IMR-90 (cell line): ENCODE results near the gene C14orf180. TPM values are rescaled to one million over a fixed set of nuclear protein-coding genes. Genes with fewer than 3 reads are reported as not detected.

ENCODE experiments used
- ATAC-seq: fragments of 200-7000 bp; cut with Tn5 transposase; 2 replicates; pipeline ENCODE4 v1.9.1; 2020; ENCODE audit warnings: low read depth, mild to moderate bottlenecking, moderate library complexity
- BruUV-seq: library from RNA; stranded (reverse); fragments of 400-500 nt; replicated peaks from 2 replicates; lab custom pipeline; 2021; lab: Mats Ljungman, UMichigan
- CTCF ChIA-PET: fragments of 300-600 bp; formaldehyde crosslinking; extraction: SDS; loops from one replicate; lab custom pipeline; 2021; ENCODE audit warnings: antibody characterized with exemption; lab: Yijun Ruan, JAX
- POLR2A ChIA-PET: fragments of 300-600 bp; sonication (Branson Sonifier 250); formaldehyde crosslinking; loops from one replicate; lab custom pipeline; 2022; ENCODE audit warnings: antibody characterized with exemption; ENCODE audit not compliant: unreplicated experiment; lab: Charles Lee
- DNase-seq: peaks from one replicate; pipeline ENCODE4 v3.0.0; 2013
- H2AFZ ChIP-seq: replicated peaks from 2 replicates; pipeline ENCODE3; 2013; ENCODE audit warnings: low read length, mild to moderate bottlenecking; ENCODE audit not compliant: poor library complexity
- H2AK5ac ChIP-seq: 2 replicates; pipeline ENCODE4 v1.6.1; 2013; ENCODE audit warnings: low read depth, low read length, inconsistent platforms
- H2AK9ac ChIP-seq: replicated peaks from 2 replicates; pipeline ENCODE3; 2013; ENCODE audit warnings: mild to moderate bottlenecking, low read depth, low read length, moderate library complexity; ENCODE audit not compliant: poor library complexity
- H2BK120ac ChIP-seq: 2 replicates; pipeline ENCODE4 v1.6.1; 2013; ENCODE audit warnings: low read depth, low read length, inconsistent platforms
- H2BK15ac ChIP-seq: 3 replicates; pipeline ENCODE4 v1.6.1; 2013; ENCODE audit warnings: low read depth, low read length, inconsistent platforms
- H2BK20ac ChIP-seq: 2 replicates; pipeline ENCODE4 v1.6.1; 2013; ENCODE audit warnings: low read depth, mild to moderate bottlenecking, inconsistent platforms, low read length, moderate library complexity
- H2BK5ac ChIP-seq: 2 replicates; pipeline ENCODE4 v1.6.1; 2013; ENCODE audit warnings: mild to moderate bottlenecking, low read depth, low read length, inconsistent platforms; ENCODE audit not compliant: poor library complexity, severe bottlenecking
- H3K14ac ChIP-seq: replicated peaks from 2 replicates; pipeline ENCODE4 v1.6.1; 2013; ENCODE audit warnings: low read depth, low read length, inconsistent platforms
- H3K18ac ChIP-seq: 2 replicates; pipeline ENCODE4 v1.6.1; 2013; ENCODE audit warnings: low read depth, low read length, control low read depth
- H3K23ac ChIP-seq: 2 replicates; pipeline ENCODE4 v1.6.1; 2013; ENCODE audit warnings: low read depth, low read length, inconsistent platforms
- H3K27ac ChIP-seq: 2 replicates; pipeline ENCODE4 v1.5.1; 2013; ENCODE audit warnings: mild to moderate bottlenecking, control low read depth, low read length; ENCODE audit not compliant: insufficient read depth
- H3K27me3 ChIP-seq: 2 replicates; pipeline ENCODE4 v1.6.1; 2013; ENCODE audit warnings: low read length; ENCODE audit not compliant: control insufficient read depth, insufficient read depth
- H3K36me3 ChIP-seq: 2 replicates; pipeline ENCODE4 v1.6.1; 2013; ENCODE audit warnings: low read length, mixed read lengths; ENCODE audit not compliant: control insufficient read depth, insufficient read depth
- H3K4ac ChIP-seq: 2 replicates; pipeline ENCODE4 v1.6.1; 2013; ENCODE audit warnings: low read depth, low read length, inconsistent platforms
- H3K4me1 ChIP-seq: 2 replicates; pipeline ENCODE4 v1.6.1; 2013; ENCODE audit warnings: low read length, mixed read lengths; ENCODE audit not compliant: control insufficient read depth, insufficient read depth
- H3K4me2 ChIP-seq: 2 replicates; pipeline ENCODE4 v1.6.1; 2013; ENCODE audit warnings: low read depth, mild to moderate bottlenecking, control low read depth, low read length, moderate library complexity
- H3K4me3 ChIP-seq: 2 replicates; pipeline ENCODE4 v1.5.1; 2013; ENCODE audit warnings: low read depth, mild to moderate bottlenecking, control low read depth, low read length, moderate library complexity; ENCODE audit not compliant: insufficient read depth
- H3K56ac ChIP-seq: 2 replicates; pipeline ENCODE4 v1.6.1; 2013; ENCODE audit warnings: low read length, inconsistent platforms; ENCODE audit not compliant: insufficient read depth; ENCODE audit errors: extremely low read depth
- H3K79me1 ChIP-seq, 2 experiments: 2 replicates each; pipeline ENCODE4 v1.6.1; 2013; ENCODE audit warnings: low read length in 2 of 2, inconsistent platforms in 1 of 2, low read depth in 1 of 2
- H3K9ac ChIP-seq: 2 replicates; pipeline ENCODE4 v1.6.1; 2013; ENCODE audit warnings: low read depth, low read length, control low read depth
- H3K9me1 ChIP-seq: 2 replicates; pipeline ENCODE4 v1.6.1; 2013; ENCODE audit warnings: low read length, inconsistent platforms; ENCODE audit not compliant: insufficient read depth
- H3K9me3 ChIP-seq: 2 replicates; pipeline ENCODE4 v1.6.1; 2013; ENCODE audit warnings: low read length; ENCODE audit not compliant: control insufficient read depth, insufficient read depth
- H4K20me1 ChIP-seq: 2 replicates; pipeline ENCODE4 v1.6.1; 2013; ENCODE audit warnings: low read length, inconsistent platforms; ENCODE audit not compliant: insufficient read depth
- H4K5ac ChIP-seq: 2 replicates; pipeline ENCODE4 v1.6.1; 2013; ENCODE audit warnings: mild to moderate bottlenecking, low read depth, low read length, control low read depth
- H4K8ac ChIP-seq, 2 experiments: 2 replicates each; pipeline ENCODE4 v1.6.1; 2013; ENCODE audit warnings: low read depth in 2 of 2, low read length in 2 of 2, control low read depth in 1 of 2, inconsistent platforms in 1 of 2
- H4K91ac ChIP-seq: 2 replicates; pipeline ENCODE4 v1.6.1; 2013; ENCODE audit warnings: low read depth, low read length, inconsistent platforms; ENCODE audit not compliant: insufficient read depth
- BHLHE40 ChIP-seq: fragments of 150-350 bp; IDR thresholded peaks from 2 replicates; pipeline ENCODE4 v1.6.1; 2016; ENCODE audit warnings: mild to moderate bottlenecking, low read depth, low read length
- CEBPB ChIP-seq: IDR thresholded peaks from 2 replicates; pipeline ENCODE4 v1.6.1; 2012; ENCODE audit warnings: low read depth, low read length, improper control_type of control experiment
- CTCF ChIP-seq: conservative IDR thresholded peaks from 2 replicates; pipeline ENCODE4 v1.5.1; 2012; ENCODE audit warnings: mild to moderate bottlenecking, low read depth, low read length, improper control_type of control experiment
- ELK1 ChIP-seq: fragments of 150-350 bp; IDR thresholded peaks from 2 replicates; pipeline ENCODE4 v1.6.1; 2016; ENCODE audit warnings: low read depth, mild to moderate bottlenecking, low read length, moderate library complexity, borderline replicate concordance
- FOS ChIP-seq: fragments of 150-350 bp; IDR thresholded peaks from 2 replicates; pipeline ENCODE4 v1.6.1; 2016; ENCODE audit warnings: low read depth, low read length
- MAFK ChIP-seq: IDR thresholded peaks from 2 replicates; pipeline ENCODE4 v1.6.1; 2012; ENCODE audit warnings: low read depth, low read length, improper control_type of control experiment
- MAZ ChIP-seq: IDR thresholded peaks from 2 replicates; pipeline ENCODE4 v1.6.1; 2012; ENCODE audit warnings: low read depth, mild to moderate bottlenecking, low read length, improper control_type of control experiment, moderate library complexity, borderline replicate concordance
- MXI1 ChIP-seq: IDR thresholded peaks from 2 replicates; pipeline ENCODE4 v1.6.1; 2012; ENCODE audit warnings: low read depth, mild to moderate bottlenecking, low read length, moderate library complexity, borderline replicate concordance
- NFE2L2 ChIP-seq: fragments of 150-350 bp; IDR thresholded peaks from 2 replicates; pipeline ENCODE4 v1.6.1; 2016; ENCODE audit warnings: low read depth, mild to moderate bottlenecking, low read length
- POLR2A ChIP-seq: IDR thresholded peaks from 2 replicates; pipeline ENCODE4 v1.6.1; 2012; ENCODE audit warnings: mild to moderate bottlenecking, low read depth, low read length
- RAD21 ChIP-seq: IDR thresholded peaks from 2 replicates; pipeline ENCODE4 v1.6.1; 2012; ENCODE audit warnings: low read length, improper control_type of control experiment
- RCOR1 ChIP-seq: IDR thresholded peaks from 2 replicates; pipeline ENCODE4 v1.6.1; 2012; ENCODE audit warnings: mild to moderate bottlenecking, low read length, improper control_type of control experiment; ENCODE audit not compliant: insufficient replicate concordance
- RFX5 ChIP-seq: IDR thresholded peaks from 2 replicates; pipeline ENCODE4 v1.8.0; 2012; ENCODE audit warnings: low read depth, mild to moderate bottlenecking, low read length, moderate library complexity
- SMC3 ChIP-seq: fragments of 150-350 bp; IDR thresholded peaks from 2 replicates; pipeline ENCODE4 v1.6.1; 2016; ENCODE audit warnings: low read depth, mild to moderate bottlenecking, antibody characterized with exemption, low read length, moderate library complexity
- USF2 ChIP-seq: fragments of 150-350 bp; IDR thresholded peaks from 2 replicates; pipeline ENCODE4 v1.6.1; 2017; ENCODE audit warnings: mild to moderate bottlenecking, antibody characterized with exemption, low read length, low read depth
- WGBS, 2 experiments: methylation state at CpG; one replicate each; pipeline versions ENCODE4 v1.1.5 to v1.1.7; 2013; ENCODE audit warnings: missing lambda C conversion rate in 2 of 2; ENCODE audit not compliant: insufficient read length in 1 of 2; ENCODE audit errors: extremely low coverage in 2 of 2; 5-methylcytosine and 5-hydroxymethylcytosine counted together
- dilution Hi-C: fragments of 300-500 bp; cut with HindIII; formaldehyde crosslinking; loops from one replicate; pipeline ENCODE4 v1.14.3; 2018; ENCODE audit warnings: low sequenced_read_pairs; ENCODE audit not compliant: unreplicated experiment
- in situ Hi-C: fragments of 300-500 bp; cut with MboI; formaldehyde crosslinking; loops from 3 replicates; pipeline ENCODE4 v1.14.3; 2019; ENCODE audit warnings: low sequenced_read_pairs, inconsistent platforms, mixed read lengths
- intact Hi-C: fragments of 100-400 bp; cut with micrococcal nuclease; formaldehyde crosslinking; loops from 2 replicates; pipeline ENCODE4 v1.10.0; 2022
- polyA plus RNA-seq, 3 experiments: library from polyadenylated mRNA; depleted of rRNA; stranded (reverse); fragments of >200 nt; gene quantifications; 2 replicates each; pipeline ENCODE4 v1.2.3, GENCODE V29; 2012; ENCODE audit warnings: low replicate concordance in 1 of 3
- total RNA-seq: library from RNA; depleted of rRNA; stranded (reverse); fragments of >200 nt; gene quantifications from 2 replicates; pipeline ENCODE4 v1.2.3, GENCODE V29; 2012

C14orf180 gene
- total and polyA plus RNA-seq, 2 of the 4 experiments (the other 2 are of a cell fraction) = not detected

- Histone ChIP-seq H3K4me1 (no peaks in the 10 kb centered on the region), H4K91ac (no peak overlapping the region), H3K4ac (no peak overlapping the region), H4K20me1 (no peaks in the 10 kb centered on the region), H3K36me3 (no peaks in the 10 kb centered on the region), H2BK120ac (no peak overlapping the region), H2BK5ac (no peak overlapping the region), H2AK5ac (no peak overlapping the region), H2BK20ac (no peak overlapping the region), H3K27me3 (peaks cover 8% of the 10 kb centered on the region; the same call in 1 of the 2 replicates), H2BK15ac (no peak overlapping the region), H2AFZ (no peak overlapping the region), H4K8ac (no peak overlapping the region), H3K9me3 (no peaks in the 10 kb centered on the region), H3K4me3 (no peak overlapping the region), H3K79me1 (no peaks in the 10 kb centered on the region), H2AK9ac (no peak overlapping the region), H4K5ac (no peak overlapping the region), H3K9ac (no peak overlapping the region), H3K4me2 (no peak overlapping the region), H3K23ac (no peak overlapping the region), H3K14ac (no peak overlapping the region), H3K18ac (no peak overlapping the region), H3K9me1 (no peaks in the 10 kb centered on the region), H3K27ac (no peak overlapping the region), H3K56ac (no peak overlapping the region)
- WGBS, 2 experiments = 16% methylated on average over 11 of the region's 26 CpGs; no CpG with 5 or more reads in 1 of the 2 experiments
- intact Hi-C loops (no loop called here), dilution Hi-C loops (no loop called here), in situ Hi-C loops (loop anchor here (25.0 kb wide), 1 partner anchor 468 kb away; the partner anchor contains the start of gene ASPG)
- ChIA-PET POLR2A (no interaction called here), CTCF (no interaction called here)
- DNase-seq (no peak), ATAC-seq (no peak)
- BruUV-seq = no TSS peak
- TF ChIP-seq RAD21 = no peak
- no peak for TF ChIP-seq FOS
- no peak for TF ChIP-seq MAFK
- TF ChIP-seq RCOR1 = no peak
- TF ChIP-seq USF2 = no peak
- no peak for TF ChIP-seq BHLHE40
- TF ChIP-seq MAZ = no peak
- TF ChIP-seq MXI1 = no peak
- no peak for TF ChIP-seq ELK1
- no peak for TF ChIP-seq RFX5
- TF ChIP-seq SMC3 = no peak
- TF ChIP-seq CEBPB = no peak
- TF ChIP-seq POLR2A = no peak
- no peak for TF ChIP-seq NFE2L2
- TF ChIP-seq CTCF = no peak
These were observed 24.7 kb upstream of the C14orf180 start for GRCh38 chr14:104554608-104555429.
